ENCODE data around the gene CLEC4M.

Gene CLEC4M

GRCh38 chr19:7740682-7741054, 22.4 kb upstream of the CLEC4M start:
- H3K4me3 ChIP-seq (ENCODE audit: low read depth in 1 of 2, low read length in 1 of 2), result no peak overlapping the region
- no peak for TF ChIP-seq CTCF (IDR thresholded peaks at IDR 0.05)
- H3K27ac ChIP-seq, result no peak overlapping the region
- no peaks in the 10 kb centered on the region for H3K9me3 ChIP-seq
- peaks cover 0 to 4% of the 10 kb centered on the region in 2 experiments for H3K4me1 ChIP-seq (ENCODE audit: control insufficient read depth in 1 of 2, insufficient read depth in 1 of 2, low read depth in 1 of 2, low read length in 1 of 2)
- H3K36me3 ChIP-seq, result no peaks in the 10 kb centered on the region
- H3K27me3 ChIP-seq, result no peaks in the 10 kb centered on the region

GRCh38 chr19:7742575-7742974, 20.5 kb upstream of the CLEC4M start:
- Histone ChIP-seq H3K36me3 (no peaks in the 10 kb centered on the region), H3K4me1 (ENCODE audit: control insufficient read depth in 1 of 2, insufficient read depth in 1 of 2, low read depth in 1 of 2, low read length in 1 of 2) (no peaks in the 10 kb centered on the region), H3K27me3 (no peaks in the 10 kb centered on the region), H3K9me3 (no peaks in the 10 kb centered on the region), H3K4me3 (ENCODE audit: low read depth in 1 of 2, low read length in 1 of 2) (no peak overlapping the region), H3K27ac (no peak overlapping the region)
- TF ChIP-seq CTCF (IDR thresholded peaks at IDR 0.05), result no peak

GRCh38 chr19:7742991-7743390, 20.1 kb upstream of the CLEC4M start:
- H3K36me3 ChIP-seq, result no peaks in the 10 kb centered on the region
- no peaks in the 10 kb centered on the region for H3K9me3 ChIP-seq
- no peaks in the 10 kb centered on the region for H3K4me1 ChIP-seq (ENCODE audit: control insufficient read depth in 1 of 2, insufficient read depth in 1 of 2, low read depth in 1 of 2, low read length in 1 of 2)
- H3K4me3 ChIP-seq (ENCODE audit: low read depth in 1 of 2, low read length in 1 of 2), result no peak overlapping the region
- TF ChIP-seq CTCF (IDR thresholded peaks at IDR 0.05), result no peak
- no peak overlapping the region for H3K27ac ChIP-seq
- no peaks in the 10 kb centered on the region for H3K27me3 ChIP-seq

- H3K4me3 ChIP-seq (ENCODE audit: low read depth in 1 of 2, low read length in 1 of 2), result no peak overlapping the region
- H3K9me3 ChIP-seq, result no peaks in the 10 kb centered on the region
- H3K27ac ChIP-seq, result no peak overlapping the region
- no peak for TF ChIP-seq CTCF (IDR thresholded peaks at IDR 0.05)
- no peaks in the 10 kb centered on the region for H3K36me3 ChIP-seq
- H3K27me3 ChIP-seq, result no peaks in the 10 kb centered on the region
- H3K4me1 ChIP-seq (ENCODE audit: control insufficient read depth in 1 of 2, insufficient read depth in 1 of 2, low read depth in 1 of 2, low read length in 1 of 2), result no peaks in the 10 kb centered on the region
Measured at GRCh38 chr19:7743425-7743841, 19.6 kb upstream of the CLEC4M start.

- H3K27me3 ChIP-seq, result no peaks in the 10 kb centered on the region
- H3K9me3 ChIP-seq, result no peaks in the 10 kb centered on the region
- no peaks in the 10 kb centered on the region for H3K4me1 ChIP-seq (ENCODE audit: control insufficient read depth in 1 of 2, insufficient read depth in 1 of 2, low read depth in 1 of 2, low read length in 1 of 2)
- H3K4me3 ChIP-seq (ENCODE audit: low read depth in 1 of 2, low read length in 1 of 2), result no peak overlapping the region
- H3K27ac ChIP-seq, result no peak overlapping the region
- TF ChIP-seq CTCF (IDR thresholded peaks at IDR 0.05), result no peak
- H3K36me3 ChIP-seq, result no peaks in the 10 kb centered on the region
Measured at GRCh38 chr19:7744199-7744786, 18.8 kb upstream of the CLEC4M start.

All from neutrophil (primary cell).